Heart left ventricle (tissue), 16 donors: ENCODE data around the gene IQCF5. TPM values are rescaled to one million over a fixed set of nuclear protein-coding genes. Genes with fewer than 3 reads are reported as not detected.

Experiments
- ATAC-seq, 4 donors: fragments of 200-7000 bp; cut with Tn5 transposase; one replicate each; pipeline ENCODE4 v1.9.1; 2020 to 2022; ENCODE audit warnings: moderate library complexity in 4 of 4, mild to moderate bottlenecking in 3 of 4, moderate number of reproducible peaks in 1 of 4
- DNase-seq, 5 donors: peaks; one replicate each; pipeline ENCODE4 v3.0.0-alpha.2; 2020
- H3K27ac ChIP-seq, 12 donors: fragments of 200-600 bp; sonication (generic) in 4 of 12; one replicate each; pipeline versions ENCODE4 v1.5.0 to v1.8.0; 2016 to 2022; ENCODE audit warnings: mild to moderate bottlenecking in 2 of 12
- H3K27me3 ChIP-seq, 9 donors: fragments of 200-600 bp; sonication (generic) in 2 of 9; one replicate each; pipeline versions ENCODE4 v1.5.1 to v1.8.0; 2016 to 2022; ENCODE audit warnings: mild to moderate bottlenecking in 3 of 9
- H3K36me3 ChIP-seq, 9 donors: fragments of 200-600 bp; sonication (generic) in 2 of 9; one replicate each; pipeline versions ENCODE4 v1.5.0 to v1.8.0; 2018 to 2022; ENCODE audit warnings: mild to moderate bottlenecking in 2 of 9
- H3K4me1 ChIP-seq, 12 donors: fragments of 200-600 bp; sonication (generic) in 4 of 12; one replicate each; pipeline versions ENCODE4 v1.5.0 to v1.8.0; 2016 to 2022; ENCODE audit warnings: mild to moderate bottlenecking in 3 of 12
- H3K4me3 ChIP-seq, 12 donors: fragments of 200-600 bp; sonication (generic) in 4 of 12; one replicate each; pipeline versions ENCODE4 v1.5.0 to v1.8.0; 2017 to 2022; ENCODE audit warnings: mild to moderate bottlenecking in 9 of 12, moderate library complexity in 4 of 12
- H3K9me3 ChIP-seq, 12 donors: fragments of 200-600 bp; sonication (generic) in 4 of 12; one replicate each; pipeline versions ENCODE4 v1.5.0 to v1.8.0; 2016 to 2022; ENCODE audit warnings: mild to moderate bottlenecking in 1 of 12
- CTCF ChIP-seq, 12 donors: fragments of 200-600 bp; sonication (generic) in 4 of 12; IDR thresholded peaks; one replicate each; pipeline versions ENCODE4 v1.5.0 to v1.8.0; 2018 to 2022; ENCODE audit warnings: antibody characterized with exemption in 12 of 12, mild to moderate bottlenecking in 5 of 12
- POLR2A ChIP-seq, 2 donors: fragments of 450-650 bp; IDR thresholded peaks; one replicate each; pipeline ENCODE4 v1.6.1; 2017; ENCODE audit warnings: antibody characterized with exemption in 2 of 2, mild to moderate bottlenecking in 2 of 2, moderate library complexity in 2 of 2
- WGBS, 4 donors: extraction: QIAGEN DNeasy Blood & Tissue Kit in 2 of 4; methylation state at CpG; one replicate each; pipeline versions ENCODE4 v1.1.5 to v1.1.7; 2013 to 2018; 5-methylcytosine and 5-hydroxymethylcytosine counted together
- intact Hi-C, 10 donors: fragments of 100-400 bp; cut with DNase I; formaldehyde crosslinking; loops; one replicate each; pipeline versions ENCODE4 v1.11.1 to v1.14.2; 2022
- polyA plus RNA-seq, 2 donors: library from polyadenylated mRNA; stranded (reverse); fragments of 200-250 nt; gene quantifications; one replicate each; pipeline ENCODE4 v1.2.3, GENCODE V29; 2013
- total RNA-seq, 9 donors: library from RNA; depleted of rRNA in 2 of 9; stranded (reverse); fragments of >200 nt in 2 of 9; fragmentation: NEBNext Ultra II Directional in 3 of 9; extraction: Animal tissue kit (Norgen Biotek cat#: 25700) in 3 of 9; gene quantifications; one replicate each; pipeline versions ENCODE4 v1.1.0 to v1.2.4, GENCODE V29; 2016 to 2023
- donor health status: ischemic (EF 13 %, LVEDD 7.1; RV severe dilation, severe dysfunction).
- donor health status: healthy with polysubstance abuse.
- donor health status: DM: no; HTN: yes; CAD: no.
- donor health status: DM: no; HTN: no; CAD: no.
- donor health status: ischemic (EF 25% LVEDD 6.9; RV normal size, moderate dysfunction).
- donor health status: ischemic (EF 25% LVEDD 5.7; RV mildly dilated, moderate dysfunction).
- donor health status: healthy.
- donor health status: DM: yes; HTN: yes; CAD: no.
- donor health status: ischemic (EF 35%, LVEDD 5.7; RV mildly dilated, moderate dysfunction).
- donor health status: nonischemic (EF 11% LVEDD 7.7; RV severe dilation, severe dysfunction).
- donor health status: DM: yes; HTN: yes; CAD: no.
- donor health status: PGD.
- donor health status: ischemic (EF 29% LVEDD 5.4; RV normal size, mild dysfunction).
- donor health status: nonischemic (EF 23%, LVEDD 6.1; RV moderate dilation, normal function).

The IQCF5 gene
- total and polyA plus RNA-seq, 11 donors: not detected

- no peak for DNase-seq
- H3K4me1 ChIP-seq: no peaks in the 10 kb centered on the region
- H3K36me3 ChIP-seq: no peaks in the 10 kb centered on the region
- no peaks in the 10 kb centered on the region for H3K9me3 ChIP-seq
- ATAC-seq: no peak
- WGBS, 4 donors: 59 to 71% (median 64%) methylated on average over 2 of the region's 2 CpGs
- intact Hi-C loops: no loop called here
- peaks cover 0 to 11% (median 0%) of the 10 kb centered on the region in 9 donors for H3K27me3 ChIP-seq
- no peak overlapping the region for H3K27ac ChIP-seq
- no peak overlapping the region for H3K4me3 ChIP-seq
- TF ChIP-seq CTCF (IDR thresholded peaks at IDR 0.05) (no peak), POLR2A (IDR thresholded peaks at IDR 0.05) (no peak)
Observed at GRCh38 chr3:51887620-51888019, 12.2 kb upstream of the IQCF5 start.

- no peaks in the 10 kb centered on the region for H3K9me3 ChIP-seq
- TF ChIP-seq CTCF (IDR thresholded peaks at IDR 0.05) (no peak), POLR2A (IDR thresholded peaks at IDR 0.05) (no peak)
- H3K4me1 ChIP-seq: no peaks in the 10 kb centered on the region
- H3K4me3 ChIP-seq: no peak overlapping the region
- H3K27ac ChIP-seq: no peak overlapping the region
- DNase-seq: no peak
- intact Hi-C loops: no loop called here
- H3K27me3 ChIP-seq: peaks cover 0 to 9% (median 0%) of the 10 kb centered on the region in 9 donors
- H3K36me3 ChIP-seq: no peaks in the 10 kb centered on the region
- ATAC-seq: no peak
Observed at GRCh38 chr3:51886447-51886846, 11.0 kb upstream of the IQCF5 start.

GRCh38 chr3:51879937-51880336 is 4.5 kb upstream of the IQCF5 start:
- WGBS, 4 donors: 29 to 76% (median 36%) methylated on average over 1 to 2 of the region's 2 CpGs
- H3K27ac ChIP-seq: no peak overlapping the region
- no peak overlapping the region for H3K4me3 ChIP-seq
- no peaks in the 10 kb centered on the region for H3K4me1 ChIP-seq
- TF ChIP-seq CTCF (IDR thresholded peaks at IDR 0.05): no peak
- intact Hi-C loops: no loop called here
- DNase-seq (no peak), ATAC-seq (no peak)
- no peaks in the 10 kb centered on the region for H3K36me3 ChIP-seq
- H3K27me3 ChIP-seq: peaks cover 0 to 19% (median 0%) of the 10 kb centered on the region in 9 donors
- no peaks in the 10 kb centered on the region for H3K9me3 ChIP-seq

GRCh38 chr3:51876186-51876585 is 785 bp upstream of the IQCF5 start:
- Histone ChIP-seq H3K4me3 (no peak overlapping the region), H3K9me3 (no peaks in the 10 kb centered on the region), H3K27me3 (peaks cover 0 to 24% (median 2%) of the 10 kb centered on the region in 9 donors), H3K36me3 (no peaks in the 10 kb centered on the region), H3K4me1 (no peaks in the 10 kb centered on the region), H3K27ac (no peak overlapping the region)
- intact Hi-C loops: no loop called here
- WGBS, 4 donors: 24 to 37% (median 31%) methylated on average over 6 of the region's 6 CpGs
- ATAC-seq (no peak), DNase-seq (no peak)
- TF ChIP-seq CTCF (IDR thresholded peaks at IDR 0.05) (no peak), POLR2A (IDR thresholded peaks at IDR 0.05) (no peak)
